Activated CD4-positive, alpha-beta T cell treated with anti-CD3 and anti-CD28 coated beads for 24 hours (primary cell): ENCODE data around the gene BBLN.

ENCODE experiments used
- DNase-seq, 2 donors: peaks; one replicate each; pipeline ENCODE4 v3.0.0-alpha.2; 2020; ENCODE audit warnings: low read depth in 2 of 2

The BBLN gene

GRCh38 chr9:128211981-128212281 lies 51.9 kb downstream of the BBLN start:
- no peak for DNase-seq
